A204.1 (cell line): Measurements from ENCODE around the gene ECT2L.
A peak's percentile ranks its signal among the peaks of the same experiment; 100 is the strongest.

Experiments
- FAIRE-seq: peaks from 2 replicates; lab custom pipeline; 2012; peaks lifted over from hg19 to GRCh38; lab: Jason Lieb, UNC

Gene ECT2L, protein sequence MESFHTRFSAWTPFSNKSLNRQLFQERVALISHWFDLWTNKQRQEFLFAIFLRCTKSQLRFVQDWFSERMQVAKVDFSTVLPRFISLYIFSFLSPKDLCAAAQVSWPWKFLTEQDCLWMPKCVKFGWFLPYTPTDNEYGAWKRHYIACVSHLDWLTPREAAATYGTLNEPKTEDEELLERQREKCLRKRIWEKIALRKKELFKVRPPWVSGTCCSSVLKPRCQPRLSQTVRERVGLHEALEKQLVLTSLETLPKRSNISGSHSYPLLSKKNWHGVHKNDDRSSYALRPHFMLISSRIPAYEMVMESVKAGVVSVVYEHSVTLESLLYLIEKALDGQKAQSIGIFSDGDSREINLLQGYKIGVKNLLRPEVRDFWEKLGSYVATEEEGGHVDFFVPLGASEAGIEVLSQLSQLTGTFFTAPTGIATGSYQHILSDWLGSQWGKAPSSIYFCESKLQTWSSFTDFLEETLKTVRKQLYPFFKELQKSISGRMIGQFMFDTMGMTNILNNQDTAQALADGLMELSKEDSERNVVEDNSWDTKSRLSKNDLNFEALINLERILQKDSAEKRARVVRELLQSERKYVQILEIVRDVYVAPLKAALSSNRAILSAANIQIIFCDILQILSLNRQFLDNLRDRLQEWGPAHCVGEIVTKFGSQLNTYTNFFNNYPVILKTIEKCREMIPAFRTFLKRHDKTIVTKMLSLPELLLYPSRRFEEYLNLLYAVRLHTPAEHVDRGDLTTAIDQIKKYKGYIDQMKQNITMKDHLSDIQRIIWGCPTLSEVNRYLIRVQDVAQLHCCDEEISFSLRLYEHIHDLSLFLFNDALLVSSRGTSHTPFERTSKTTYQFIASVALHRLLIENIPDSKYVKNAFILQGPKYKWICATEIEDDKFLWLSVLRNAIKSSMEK

DNA sequence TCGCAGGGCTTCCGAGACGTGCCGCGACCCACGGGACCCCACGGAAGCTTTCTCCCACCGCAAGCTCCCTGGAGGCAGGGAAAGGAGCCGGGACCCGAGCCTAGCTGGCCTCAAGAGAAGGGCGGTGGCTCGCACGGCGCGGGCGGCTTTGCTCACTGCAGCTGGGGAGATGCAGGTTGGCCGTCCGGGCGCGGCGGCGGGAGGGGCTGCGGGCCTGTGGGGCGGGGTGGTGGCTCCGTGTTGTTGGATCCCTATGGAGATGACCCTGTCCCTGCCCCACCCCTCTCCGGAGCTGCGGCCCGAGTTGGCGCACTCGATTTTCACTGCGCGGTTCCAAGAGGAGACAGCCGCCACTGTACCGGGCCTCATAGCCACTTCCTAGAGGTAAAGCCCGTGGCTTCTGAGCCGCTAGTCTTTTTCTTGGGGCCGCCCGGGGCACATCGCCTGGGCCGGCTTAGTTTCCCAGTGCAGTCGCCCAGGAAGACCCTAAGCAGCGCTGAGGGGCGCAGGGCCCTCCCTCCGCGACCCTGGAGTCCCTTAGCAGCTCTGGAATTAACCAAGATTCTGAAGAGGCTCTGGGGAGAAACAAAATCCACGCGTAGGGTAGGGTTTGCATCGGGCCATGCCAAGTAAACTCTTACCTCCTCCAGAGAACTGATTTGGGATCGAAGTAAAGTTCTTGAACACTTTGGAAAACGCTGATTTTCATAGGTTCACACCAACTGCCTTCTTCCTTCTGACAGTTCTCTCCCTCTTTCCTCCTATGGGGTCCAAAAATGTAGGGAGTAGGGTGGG lies at the start of gene ECT2L:
TSS of gene ECT2L (plus strand) at position 279 of the 795 bp plus-strand sequence. CDS start 17,188 bp downstream, outside the sequence.
- no peak for FAIRE-seq

DNA sequence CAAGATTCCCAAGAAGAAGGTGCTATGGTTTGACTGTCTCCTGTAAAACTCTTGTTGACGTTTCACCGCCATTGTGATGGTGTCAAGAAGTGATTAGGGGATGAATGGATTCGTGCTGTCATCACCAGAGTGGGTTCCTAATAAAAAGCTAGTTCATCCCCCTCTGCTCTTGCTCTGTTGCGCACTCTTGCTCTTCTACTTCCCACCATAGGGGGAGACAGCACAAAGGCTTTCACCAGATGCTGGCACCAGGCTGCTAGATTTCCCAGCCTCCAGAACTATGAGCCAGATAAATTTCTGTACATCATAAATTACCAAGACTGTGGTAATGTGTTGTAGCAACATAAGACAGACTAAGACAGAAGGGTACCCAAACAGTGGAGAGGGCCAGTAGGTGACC lies 43.9 kb upstream of the ECT2L start:
- no peak for FAIRE-seq

DNA sequence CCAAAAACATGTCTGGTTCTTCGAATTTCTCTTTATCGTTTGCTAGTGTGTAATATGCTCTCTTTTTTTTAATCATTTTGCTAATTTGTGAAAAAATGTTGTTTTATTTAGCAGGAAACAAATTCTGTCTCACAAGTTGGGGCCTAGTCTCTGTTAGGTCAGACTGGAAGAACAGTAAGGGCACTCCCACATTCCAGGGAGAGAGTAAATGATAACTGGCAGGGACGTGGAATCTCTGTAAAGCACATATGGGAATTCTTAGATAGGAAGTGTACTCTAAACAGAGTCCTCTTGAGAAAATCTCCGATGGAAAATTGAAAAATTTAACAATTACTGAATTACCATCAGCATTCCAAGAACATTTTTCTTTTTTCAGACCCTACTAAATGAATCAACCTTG lies 38.8 kb upstream of the ECT2L start:
- no peak for FAIRE-seq

DNA sequence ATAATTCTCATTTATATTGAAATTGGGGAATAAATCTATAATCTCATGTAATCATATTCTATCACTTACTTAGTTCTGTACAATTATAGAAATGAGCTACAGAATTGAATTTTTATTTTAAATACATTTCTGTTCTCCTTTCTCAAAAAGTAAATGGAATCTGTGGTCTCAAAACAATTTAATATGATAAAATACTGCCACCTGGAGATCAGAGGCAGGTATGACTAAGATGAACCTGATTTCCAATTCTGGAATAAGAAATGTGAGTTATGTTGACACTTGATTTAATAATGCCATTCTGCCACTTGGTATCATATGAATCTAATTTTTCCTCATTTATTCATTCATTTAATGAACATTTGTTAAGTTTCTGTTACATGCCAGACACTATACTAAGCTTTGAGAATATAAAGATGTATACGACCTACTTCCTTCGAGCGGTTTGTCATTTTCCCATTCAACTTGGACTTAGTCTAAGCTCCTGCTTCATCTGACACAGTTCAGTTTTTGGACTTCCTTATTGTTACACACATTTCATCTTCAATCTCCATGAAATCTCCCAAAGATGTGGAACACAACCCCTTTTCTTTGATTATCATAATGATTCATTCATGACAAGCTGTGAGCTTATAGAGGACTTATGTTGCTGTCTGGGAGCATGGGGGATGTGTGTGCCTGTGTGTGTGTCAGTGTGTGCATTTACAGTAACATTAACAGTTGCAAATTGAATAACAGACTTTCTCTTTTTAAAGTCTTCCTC lies 29.8 kb upstream of the ECT2L start:
- peak; percentile 99 for FAIRE-seq

DNA sequence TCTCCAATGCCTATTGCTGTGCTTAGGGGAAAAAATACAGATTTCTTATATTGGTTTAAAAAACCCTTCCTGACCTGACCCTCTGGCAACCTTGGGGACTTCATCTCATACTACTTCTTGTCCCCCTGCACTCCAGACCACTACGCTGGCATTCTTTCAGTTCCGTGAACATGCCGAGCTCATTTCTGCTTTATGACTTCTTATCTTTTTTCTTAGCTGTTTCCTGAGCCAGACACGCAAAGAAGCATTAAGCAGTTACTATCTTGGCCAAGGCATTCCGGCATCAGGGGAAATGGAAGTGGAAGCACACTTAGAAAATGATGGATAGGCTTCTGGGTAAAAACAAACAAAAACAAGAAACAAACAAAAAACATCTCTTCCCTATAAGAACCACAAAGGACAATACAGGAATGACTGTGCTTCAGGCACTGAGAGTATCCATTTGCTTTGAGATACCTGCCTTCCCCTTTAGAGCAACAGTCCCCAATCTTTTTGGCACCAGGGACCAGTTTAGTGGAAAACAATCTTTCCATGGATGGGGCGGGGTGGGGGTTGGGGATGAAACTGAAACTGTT lies 26.7 kb upstream of the ECT2L start:
- no peak for FAIRE-seq

DNA sequence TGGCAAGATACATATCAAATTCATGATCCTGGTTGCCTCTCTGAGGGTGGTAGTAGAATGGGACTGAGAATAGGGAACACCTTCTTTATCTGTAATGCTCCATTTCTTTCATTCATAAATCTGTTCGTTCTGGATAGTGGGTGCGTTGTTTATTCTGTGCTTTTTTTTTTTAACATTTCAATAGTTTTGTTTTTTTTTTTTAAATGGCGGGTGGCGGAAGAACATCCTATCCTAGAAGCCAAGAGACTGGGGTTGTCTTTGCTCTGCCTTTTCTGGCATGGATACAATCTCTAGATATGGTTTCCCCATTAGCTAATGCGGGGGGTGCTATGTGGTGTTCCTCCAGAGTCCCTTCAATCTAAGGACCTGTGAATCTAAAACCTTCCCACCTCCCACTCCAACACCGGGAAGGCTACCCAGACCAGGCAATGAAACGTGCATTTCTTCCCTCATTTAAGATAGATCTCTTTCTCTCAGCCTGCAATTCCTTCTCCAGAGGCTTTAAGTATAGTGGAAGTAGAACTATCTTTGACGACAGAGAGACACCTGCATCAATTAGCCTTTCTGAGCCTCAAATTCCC lies 23.2 kb upstream of the ECT2L start:
- no peak for FAIRE-seq

DNA sequence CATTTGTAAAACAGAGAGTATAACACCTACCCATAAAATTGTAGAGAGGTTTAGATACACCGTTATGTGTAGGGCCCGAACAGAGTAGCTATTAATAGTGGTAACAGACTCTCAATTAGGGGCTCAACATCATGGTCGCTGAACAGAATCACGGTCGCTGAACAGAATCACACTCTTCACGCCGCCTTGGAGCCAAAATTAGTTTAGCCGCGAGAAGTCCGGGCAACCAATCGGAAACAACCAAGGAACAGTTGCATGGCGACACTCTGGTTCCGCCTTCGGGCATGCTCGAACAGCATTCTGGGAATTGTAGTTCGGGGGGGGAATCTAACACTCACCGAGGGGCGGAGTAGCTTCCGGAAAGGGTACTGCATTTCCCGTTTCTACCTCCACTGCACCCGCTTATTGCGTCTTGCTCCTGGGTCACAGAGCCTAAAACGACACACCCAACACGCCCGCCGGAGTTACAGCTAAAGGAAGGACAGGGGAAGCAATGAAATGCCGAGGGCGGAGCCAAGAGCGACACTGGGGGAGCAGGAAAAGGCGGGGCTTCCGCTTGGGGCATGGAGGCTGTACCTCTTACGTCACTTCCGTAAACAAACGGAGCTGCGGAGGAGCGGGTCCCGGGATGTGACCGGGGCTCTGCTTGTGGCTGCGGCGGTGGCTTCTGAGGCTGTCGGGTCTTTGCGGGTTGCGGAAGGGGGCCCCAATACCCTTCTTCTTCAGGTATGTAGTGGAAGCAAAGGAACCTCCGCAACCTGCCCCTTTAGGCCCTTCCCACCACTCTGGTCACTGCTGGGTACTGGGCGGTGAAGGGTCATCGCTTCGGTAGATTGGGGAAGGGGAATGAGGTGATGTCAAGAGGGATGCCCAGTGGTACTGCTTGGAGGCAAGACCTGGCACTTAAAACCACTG lies 22.5 kb upstream of the ECT2L start, which contains the start of gene CCDC28A:
TSS of gene CCDC28A (plus strand) at position 593 of the 915 bp plus-strand sequence. CDS start 2,352 bp downstream, outside the sequence.
- peak; percentile 95 for FAIRE-seq

DNA sequence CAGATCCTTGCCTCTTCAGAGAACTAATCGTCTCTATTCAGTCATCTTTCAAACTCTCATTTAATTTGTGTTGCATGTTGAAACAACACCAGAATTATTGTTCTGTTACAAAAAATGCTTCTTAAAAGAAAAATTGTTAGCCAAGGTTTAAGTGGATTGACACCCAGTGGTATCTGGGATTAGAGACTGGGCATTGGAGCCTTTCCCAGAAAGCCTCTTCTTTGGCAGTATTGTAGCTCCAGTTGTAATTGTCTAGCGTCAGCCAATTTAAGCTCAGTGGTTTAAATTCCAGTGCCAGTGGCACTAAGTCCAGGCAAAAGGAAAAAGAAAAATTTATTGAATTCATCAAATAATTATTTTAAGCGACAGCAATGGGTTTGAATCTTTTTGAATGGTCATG lies 21.5 kb upstream of the ECT2L start:
- FAIRE-seq, result no peak

- no peak for FAIRE-seq
These were observed 19.2 kb upstream of the ECT2L start for GRCh38 chr6:138776659-138777058.

DNA sequence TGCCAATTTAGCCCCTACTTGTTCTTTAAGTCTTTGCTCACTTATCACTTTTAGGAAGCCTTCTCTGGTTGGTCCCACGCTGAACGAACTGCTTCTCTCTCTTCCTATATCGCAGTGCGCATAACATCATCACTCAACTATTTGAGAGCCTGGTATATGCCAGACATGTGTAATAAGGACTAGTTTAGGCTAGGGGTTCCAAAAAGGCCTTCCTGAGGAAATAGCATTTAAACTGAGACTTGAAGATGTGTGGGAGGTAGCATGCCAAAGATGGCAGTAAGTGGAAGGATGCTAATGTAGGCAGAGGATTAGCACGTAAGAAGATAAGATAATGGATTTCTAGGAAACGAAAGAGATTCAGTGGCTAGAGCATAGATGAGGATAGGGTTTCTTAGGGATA lies 17.6 kb upstream of the ECT2L start:
- FAIRE-seq, result no peak

DNA sequence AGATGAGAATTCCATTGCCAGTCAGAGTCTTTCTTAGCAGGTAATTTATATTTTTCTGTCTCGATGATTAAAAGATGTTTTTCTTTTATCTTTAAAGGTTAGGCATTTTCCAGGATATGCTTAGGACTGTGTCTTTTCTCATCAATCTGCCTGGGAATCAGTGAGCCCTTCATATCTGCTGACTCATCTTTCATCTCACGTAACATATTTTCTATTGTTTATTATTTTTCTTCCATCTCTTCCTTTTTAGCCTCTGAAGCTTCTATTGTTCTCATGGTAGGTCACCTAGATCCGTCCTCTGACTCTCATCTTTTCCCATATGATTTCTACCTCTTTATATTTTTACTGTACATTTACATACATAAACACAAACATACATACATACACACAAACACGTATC lies 13.6 kb upstream of the ECT2L start:
- FAIRE-seq, result no peak

GRCh38 chr6:138785079-138785478 lies 10.8 kb upstream of the ECT2L start:
- FAIRE-seq, result no peak

DNA sequence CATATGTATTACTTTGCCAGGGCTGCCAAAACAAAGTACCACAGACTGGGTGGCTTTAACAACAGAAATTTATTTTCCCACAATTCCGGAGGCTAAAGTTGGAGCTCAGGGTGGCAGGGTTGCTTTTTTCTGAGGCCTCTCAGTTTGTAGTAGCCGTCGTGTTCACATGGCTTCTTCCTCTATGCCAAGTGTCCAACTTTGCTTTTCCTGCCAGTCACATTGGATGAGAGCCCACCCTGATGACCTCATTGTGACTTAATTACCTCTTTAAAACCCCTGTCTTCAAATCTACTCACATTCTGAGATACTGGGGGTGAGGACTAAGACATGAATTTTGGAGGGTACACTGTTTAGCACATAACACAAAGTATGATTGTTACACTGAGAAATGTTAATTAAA lies 9.9 kb upstream of the ECT2L start:
- FAIRE-seq, result no peak

DNA sequence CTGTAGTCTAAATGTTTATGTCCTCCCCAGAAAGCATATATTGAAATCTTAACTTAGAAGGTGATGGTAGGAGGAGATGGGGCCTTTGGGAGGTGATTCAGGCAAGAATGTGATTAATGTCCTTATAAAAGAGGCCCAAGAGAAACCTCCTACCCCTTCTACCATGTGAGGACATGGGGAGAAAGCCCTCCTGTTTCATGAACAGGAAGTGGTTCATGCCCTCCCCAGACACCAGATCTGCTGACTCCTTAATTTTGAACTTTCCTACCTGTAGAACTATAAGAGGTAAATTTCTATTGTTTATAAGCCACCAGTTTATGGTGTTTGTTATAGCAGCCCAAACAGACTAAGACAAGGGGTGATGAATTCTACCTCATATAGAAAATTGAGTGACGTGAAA lies 8.7 kb upstream of the ECT2L start:
- FAIRE-seq, result no peak

- no peak for FAIRE-seq
These were observed 884 bp downstream of the ECT2L start for GRCh38 chr6:138796771-138797170.

DNA sequence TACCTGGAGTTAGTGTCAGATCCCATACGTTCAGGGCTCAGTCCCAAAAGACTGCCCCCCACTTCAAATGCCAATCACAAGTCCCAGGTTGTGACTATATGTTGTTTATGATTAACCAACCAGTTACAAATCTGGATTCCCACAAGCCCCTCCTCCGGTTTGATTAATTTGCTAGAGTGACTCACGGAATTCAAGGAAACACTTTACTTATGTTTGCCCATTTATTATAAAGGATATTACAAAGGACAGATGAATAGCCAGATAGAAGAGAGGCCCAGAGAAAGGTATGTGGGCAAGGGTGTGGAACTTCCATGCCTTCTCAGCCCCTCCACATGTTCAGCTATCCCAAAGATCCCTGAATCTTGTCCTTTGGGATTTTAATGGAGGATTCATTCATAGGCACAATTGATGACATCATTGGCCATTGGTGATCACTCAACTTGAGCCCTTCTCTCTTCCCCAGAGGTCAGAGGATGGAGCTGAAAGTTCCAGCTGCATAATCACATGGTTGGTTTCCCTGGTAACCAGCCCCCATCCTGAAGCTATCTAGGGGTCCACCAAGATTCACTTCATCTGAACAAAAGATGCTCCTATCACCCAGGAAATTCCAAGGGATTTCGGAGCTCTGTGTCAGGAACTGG lies 2.0 kb downstream of the ECT2L start:
- no peak for FAIRE-seq

DNA sequence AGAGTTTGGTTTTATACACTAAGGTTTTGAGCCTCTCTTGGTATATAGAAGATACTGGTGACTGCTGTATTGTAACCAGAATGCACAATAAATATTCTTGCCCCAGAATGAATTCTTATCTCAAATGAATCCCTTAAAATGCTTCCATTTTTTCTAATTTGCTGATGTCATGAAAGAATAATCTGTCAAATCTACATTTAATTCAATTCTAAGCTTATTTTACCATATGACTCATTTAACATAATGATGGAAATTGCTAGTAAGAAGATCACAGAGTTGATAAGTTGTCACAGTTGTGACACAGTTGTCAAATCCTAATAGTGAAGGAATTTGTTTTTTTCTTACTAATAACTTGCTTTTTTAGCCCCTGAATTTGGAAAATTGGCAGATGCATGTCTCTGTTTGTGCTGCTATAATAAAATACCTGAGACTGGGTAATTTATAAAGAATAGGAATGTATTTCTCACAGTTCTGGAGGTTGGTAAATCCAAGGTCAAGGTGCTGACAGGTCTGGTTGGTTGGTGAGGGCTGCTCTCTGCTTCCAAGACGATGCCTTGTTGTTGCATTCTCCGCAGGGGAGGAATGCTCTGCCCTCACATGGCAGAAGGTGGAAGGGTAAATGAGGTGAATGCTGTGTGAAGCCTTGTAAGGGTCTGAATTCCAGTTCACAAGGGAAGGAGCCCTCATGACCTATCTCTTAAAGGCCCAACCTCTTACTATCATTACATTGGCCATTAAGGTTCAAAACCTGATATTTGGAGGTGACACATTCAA lies 4.7 kb downstream of the ECT2L start:
- FAIRE-seq, result no peak

DNA sequence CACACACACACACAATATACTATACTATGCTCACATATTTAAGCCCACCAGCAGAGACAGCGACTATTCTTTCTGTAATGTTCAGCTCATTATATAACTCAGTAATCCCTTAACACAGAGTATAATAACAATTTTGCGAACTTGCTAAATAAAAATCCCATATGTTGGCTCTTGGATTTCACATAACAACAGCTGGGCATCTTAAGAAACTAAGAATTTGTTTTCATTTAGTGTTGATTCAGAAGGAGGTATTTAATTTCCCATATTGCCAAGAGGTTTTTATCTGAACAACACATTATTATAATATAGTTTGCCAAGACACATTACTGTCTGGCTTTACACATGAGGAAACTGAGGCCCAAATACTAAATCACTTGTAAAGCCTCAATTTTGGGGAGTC lies 7.4 kb downstream of the ECT2L start:
- FAIRE-seq, result no peak
